Measurements from ENCODE around the gene U2SURP. TPM values are rescaled to one million over a fixed set of nuclear protein-coding genes. Genes with fewer than 3 reads are reported as not detected.

U2SURP gene
- polyA plus RNA-seq, 1 experiment = 71.9 TPM

GRCh38 chr3:143098032-143098764 lies 96.8 kb downstream of the U2SURP start:
- Histone ChIP-seq H3K4me3 (ENCODE audit: low read depth, low read length) (no peak overlapping the region), H3K27ac (ENCODE audit: low read depth, low read length) (no peak overlapping the region), H3K9me3 (ENCODE audit: control insufficient read depth, insufficient read depth, low read length) (peaks cover 2% of the 10 kb centered on the region; the same call in 1 of the 2 replicates), H3K27me3 (ENCODE audit: control insufficient read depth, insufficient read depth, low read length) (peaks cover 2% of the 10 kb centered on the region)
- DNase-seq (ENCODE audit: low read depth, low spot score) = no peak
- ChIA-PET POLR2A (no interaction called here), CTCF (interaction anchor here (0.7 kb wide), 1 partner anchor 21 kb away, joined by 3 read pairs; no protein-coding TSS in a partner anchor)
- TF ChIP-seq CTCF (IDR thresholded peaks at IDR 0.05; ENCODE audit: low read depth, low read length) = no peak

DNA sequence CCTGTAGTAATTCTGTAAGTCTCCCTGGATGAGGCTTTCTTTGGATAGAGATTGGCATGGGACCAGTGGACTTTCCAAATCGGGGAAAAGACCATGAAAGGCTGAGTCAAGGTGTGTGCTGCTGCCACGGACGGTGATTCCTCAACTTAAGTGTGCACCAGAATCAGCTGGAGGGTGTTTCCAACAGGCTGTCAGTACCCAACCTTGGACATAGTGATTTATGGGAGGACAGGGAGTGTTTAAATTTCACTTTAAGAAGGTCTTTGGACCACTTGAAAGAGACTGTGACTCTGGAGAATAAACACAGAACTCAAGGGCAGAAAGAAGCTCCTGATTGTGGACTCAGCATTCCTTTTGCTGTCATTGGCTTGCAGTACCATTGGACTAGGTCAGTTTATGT lies 97.8 kb downstream of the U2SURP start:
- H3K27me3 ChIP-seq (ENCODE audit: control insufficient read depth, insufficient read depth, low read length) = peaks cover 2% of the 10 kb centered on the region
- H3K4me3 ChIP-seq (ENCODE audit: low read depth, low read length) = no peak overlapping the region
- H3K9me3 ChIP-seq (ENCODE audit: control insufficient read depth, insufficient read depth, low read length) = peaks cover 4% of the 10 kb centered on the region
- POLR2A ChIA-PET = no interaction called here
- TF ChIP-seq CTCF (IDR thresholded peaks at IDR 0.05; ENCODE audit: low read depth, low read length) = no peak
- CTCF ChIA-PET = no interaction called here
- no peak for DNase-seq (ENCODE audit: low read depth, low spot score)
- H3K27ac ChIP-seq (ENCODE audit: low read depth, low read length) = no peak overlapping the region

DNA sequence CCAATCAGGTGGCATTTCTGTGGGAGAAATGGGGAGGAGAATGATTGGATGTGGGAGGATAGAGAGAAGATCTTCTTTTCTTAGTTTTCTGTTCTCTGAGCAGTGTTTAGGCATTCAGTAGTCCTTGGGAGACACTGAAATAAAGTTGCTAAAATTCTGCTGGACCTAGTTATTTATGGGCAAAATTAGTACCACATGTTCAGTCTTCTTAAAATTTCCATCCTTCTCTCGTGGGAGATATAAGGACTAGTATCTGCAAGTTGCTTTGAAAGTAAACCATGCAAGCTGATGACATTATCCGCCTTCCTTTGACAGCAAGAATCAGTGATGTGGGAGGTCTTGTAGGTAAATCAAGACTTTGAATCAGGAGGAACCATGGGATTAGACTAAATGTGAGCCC lies 98.3 kb downstream of the U2SURP start:
- H3K27ac ChIP-seq (ENCODE audit: low read depth, low read length) = no peak overlapping the region
- peaks cover 7% of the 10 kb centered on the region for H3K9me3 ChIP-seq (ENCODE audit: control insufficient read depth, insufficient read depth, low read length)
- TF ChIP-seq CTCF (IDR thresholded peaks at IDR 0.05; ENCODE audit: low read depth, low read length) = no peak
- no peak for DNase-seq (ENCODE audit: low read depth, low spot score)
- ChIA-PET CTCF (no interaction called here), POLR2A (no interaction called here)
- peaks cover 2% of the 10 kb centered on the region for H3K27me3 ChIP-seq (ENCODE audit: control insufficient read depth, insufficient read depth, low read length)
- no peak overlapping the region for H3K4me3 ChIP-seq (ENCODE audit: low read depth, low read length)

GRCh38 chr3:143100451-143100850 lies 99.1 kb downstream of the U2SURP start:
- Histone ChIP-seq H3K27ac (ENCODE audit: low read depth, low read length) (no peak overlapping the region), H3K27me3 (ENCODE audit: control insufficient read depth, insufficient read depth, low read length) (peaks cover 2% of the 10 kb centered on the region), H3K9me3 (ENCODE audit: control insufficient read depth, insufficient read depth, low read length) (peaks cover 11% of the 10 kb centered on the region), H3K4me3 (ENCODE audit: low read depth, low read length) (no peak overlapping the region)
- ChIA-PET CTCF (no interaction called here), POLR2A (no interaction called here)
- TF ChIP-seq CTCF (IDR thresholded peaks at IDR 0.05; ENCODE audit: low read depth, low read length) = no peak
- DNase-seq (ENCODE audit: low read depth, low spot score) = no peak

- CTCF ChIA-PET = interaction anchor here (1.4 kb wide), 1 partner anchor 19 kb away, joined by 3 read pairs; no protein-coding TSS in a partner anchor
- TF ChIP-seq CTCF (IDR thresholded peaks at IDR 0.05; ENCODE audit: low read depth, low read length) = no peak
- POLR2A ChIA-PET = no interaction called here
- peaks cover 13% of the 10 kb centered on the region; the same call in 1 of the 2 replicates for H3K9me3 ChIP-seq (ENCODE audit: control insufficient read depth, insufficient read depth, low read length)
- peaks cover 2% of the 10 kb centered on the region for H3K27me3 ChIP-seq (ENCODE audit: control insufficient read depth, insufficient read depth, low read length)
- no peak overlapping the region for H3K4me3 ChIP-seq (ENCODE audit: low read depth, low read length)
- no peak for DNase-seq (ENCODE audit: low read depth, low spot score)
- H3K27ac ChIP-seq (ENCODE audit: low read depth, low read length) = no peak overlapping the region
Measured at GRCh38 chr3:143101792-143102381, 100.5 kb downstream of the U2SURP start.
